OCI-LY1 (cell line): ENCODE results near the gene GPR15.
A peak's percentile ranks its signal among the peaks of the same experiment; 100 is the strongest.

ENCODE experiments used
- H2AFZ ChIP-seq: fragments of 200-600 bp; sonication (generic), shearing (Covaris generic); 2 replicates; pipeline ENCODE4 v1.6.0; 2014; ENCODE audit warnings: antibody characterized with exemption, mild to moderate bottlenecking, low read length
- H3F3A ChIP-seq: fragments of 200-600 bp; sonication (generic), shearing (Covaris generic); 2 replicates; pipeline ENCODE4 v1.6.0; 2014; ENCODE audit warnings: mild to moderate bottlenecking, antibody characterized with exemption, low read length, moderate library complexity; ENCODE audit not compliant: insufficient read depth
- H3K27ac ChIP-seq: fragments of 200-600 bp; sonication (generic); 2 replicates; pipeline ENCODE4 v1.5.1; 2014; ENCODE audit warnings: low read length, mixed run types, mild to moderate bottlenecking, low read depth; ENCODE audit not compliant: poor library complexity, severe bottlenecking
- H3K27me3 ChIP-seq: fragments of 200-600 bp; sonication (generic); 2 replicates; pipeline ENCODE4 v1.6.0; 2014; ENCODE audit warnings: antibody characterized with exemption, mild to moderate bottlenecking, low read length, moderate library complexity; ENCODE audit not compliant: insufficient read depth
- H3K36me3 ChIP-seq: fragments of 200-600 bp; sonication (generic); 2 replicates; pipeline ENCODE4 v1.6.1; 2014; ENCODE audit warnings: mild to moderate bottlenecking, antibody characterized with exemption, low read length, moderate library complexity, mixed read lengths; ENCODE audit not compliant: insufficient read depth
- H3K4me1 ChIP-seq: fragments of 200-600 bp; sonication (generic); 2 replicates; pipeline ENCODE4 v1.5.1; 2014; ENCODE audit warnings: mild to moderate bottlenecking, low read length, moderate library complexity; ENCODE audit not compliant: insufficient read depth, severe bottlenecking
- H3K4me2 ChIP-seq: fragments of 200-600 bp; sonication (generic), shearing (Covaris generic); 2 replicates; pipeline ENCODE4 v1.6.1; 2014; ENCODE audit warnings: low read length
- H3K4me3 ChIP-seq: fragments of 200-600 bp; sonication (generic); 2 replicates; pipeline ENCODE4 v1.5.1; 2014; ENCODE audit warnings: low read length, low read depth, mild to moderate bottlenecking, mixed read lengths; ENCODE audit not compliant: poor library complexity, severe bottlenecking
- H3K79me2 ChIP-seq: fragments of 200-600 bp; shearing (Covaris generic); 2 replicates; pipeline ENCODE4 v1.6.1; 2016; ENCODE audit warnings: mixed run types, low read length, mixed read lengths; ENCODE audit not compliant: insufficient read depth
- H3K9ac ChIP-seq: fragments of 200-600 bp; sonication (generic), shearing (Covaris generic); 2 replicates; pipeline ENCODE4 v1.6.1; 2014; ENCODE audit warnings: mild to moderate bottlenecking, low read length, mixed read lengths
- H3K9me2 ChIP-seq: fragments of 200-600 bp; sonication (generic), shearing (Covaris generic); 2 replicates; pipeline ENCODE4 v1.6.1; 2014; ENCODE audit warnings: low read depth, mild to moderate bottlenecking, low read length, mixed read lengths
- H3K9me3 ChIP-seq: fragments of 200-600 bp; shearing (Covaris generic); 2 replicates; pipeline ENCODE4 v1.6.1; 2014; ENCODE audit warnings: low read length, mixed read lengths
- H4K20me1 ChIP-seq: fragments of 200-600 bp; sonication (generic), shearing (Covaris generic); 2 replicates; pipeline ENCODE4 v1.6.0; 2016; ENCODE audit warnings: mild to moderate bottlenecking, low read length; ENCODE audit not compliant: insufficient read depth
- CTCF ChIP-seq: fragments of 200-600 bp; sonication (generic), shearing (Covaris generic); IDR thresholded peaks from 2 replicates; pipeline ENCODE4 v1.5.1; 2017; ENCODE audit warnings: mild to moderate bottlenecking, antibody characterized with exemption, low read length, moderate library complexity, mixed read lengths
- EZH2 ChIP-seq: fragments of 200-600 bp; sonication (generic), shearing (Covaris generic); IDR thresholded peaks from 2 replicates; pipeline ENCODE4 v1.8.0; 2017; ENCODE audit warnings: borderline replicate concordance, mixed run types, mild to moderate bottlenecking, antibody characterized with exemption, low read length, moderate library complexity, mixed read lengths

The GPR15 gene

GRCh38 chr3:98529856-98530459 lies 1.8 kb upstream of the GPR15 start:
- H3K9ac ChIP-seq: no peak overlapping the region
- no peaks in the 10 kb centered on the region for H3K9me2 ChIP-seq
- no peaks in the 10 kb centered on the region for H3K79me2 ChIP-seq
- H4K20me1 ChIP-seq: no peaks in the 10 kb centered on the region
- no peaks in the 10 kb centered on the region for H3K9me3 ChIP-seq
- H3F3A ChIP-seq: no peaks in the 10 kb centered on the region
- no peak for TF ChIP-seq EZH2
- no peak for TF ChIP-seq CTCF
- H3K4me3 ChIP-seq: no peak overlapping the region
- H3K4me2 ChIP-seq: no peak overlapping the region
- H3K27ac ChIP-seq: no peak overlapping the region
- H3K36me3 ChIP-seq: no peaks in the 10 kb centered on the region
- no peaks in the 10 kb centered on the region for H3K27me3 ChIP-seq
- H2AFZ ChIP-seq: peak overlapping the region; percentile 54; the same call in 1 of the 2 replicates
- H3K4me1 ChIP-seq: peaks cover 39% of the 10 kb centered on the region

GRCh38 chr3:98530676-98531075 lies 1.1 kb upstream of the GPR15 start:
- Histone ChIP-seq H3K9me2 (no peaks in the 10 kb centered on the region), H4K20me1 (no peaks in the 10 kb centered on the region), H3K27me3 (no peaks in the 10 kb centered on the region), H3K9me3 (no peaks in the 10 kb centered on the region), H3K4me1 (peaks cover 34% of the 10 kb centered on the region), H3K4me3 (no peak overlapping the region), H3K4me2 (no peak overlapping the region), H3K27ac (no peak overlapping the region), H3F3A (no peaks in the 10 kb centered on the region), H2AFZ (no peak overlapping the region), H3K9ac (no peak overlapping the region), H3K79me2 (no peaks in the 10 kb centered on the region), H3K36me3 (no peaks in the 10 kb centered on the region)
- no peak for TF ChIP-seq CTCF
- TF ChIP-seq EZH2: no peak

GRCh38 chr3:98532275-98532637 lies 478 bp downstream of the GPR15 start:
- H3K4me2 ChIP-seq: no peak overlapping the region
- H3K4me1 ChIP-seq: peaks cover 46% of the 10 kb centered on the region
- no peaks in the 10 kb centered on the region for H4K20me1 ChIP-seq
- no peaks in the 10 kb centered on the region for H3F3A ChIP-seq
- H3K9me3 ChIP-seq: no peaks in the 10 kb centered on the region
- no peaks in the 10 kb centered on the region for H3K9me2 ChIP-seq
- H3K79me2 ChIP-seq: no peaks in the 10 kb centered on the region
- no peak overlapping the region for H3K4me3 ChIP-seq
- no peak overlapping the region for H3K9ac ChIP-seq
- no peak overlapping the region for H2AFZ ChIP-seq
- TF ChIP-seq CTCF (no peak), EZH2 (no peak)
- H3K27ac ChIP-seq: no peak overlapping the region
- H3K36me3 ChIP-seq: no peaks in the 10 kb centered on the region
- H3K27me3 ChIP-seq: no peaks in the 10 kb centered on the region
